HG03442 (cell line): ENCODE results near the gene DDC.
"Not testable (repeated sequence)": the region's sequence is repeated elsewhere in the genome, so short reads cannot be mapped to it uniquely, and the experiment has no call there.

ENCODE experiments used
- ATAC-seq: cut with Tn5 transposase; IDR thresholded peaks from one replicate; pipeline ENCODE4 v1.9.1; 2021; ENCODE audit warnings: mild to moderate bottlenecking, moderate library complexity; ENCODE audit not compliant: unreplicated experiment

The DDC gene

GRCh38 chr7:50590535-50590934 is 25.3 kb upstream of the DDC start:
- no peak for ATAC-seq

- no peak for ATAC-seq
Observed at GRCh38 chr7:50589364-50589763, 24.2 kb upstream of the DDC start.

- ATAC-seq = no peak
Observed at GRCh38 chr7:50588937-50589336, 23.7 kb upstream of the DDC start.

- no peak for ATAC-seq
Observed at GRCh38 chr7:50587737-50588136, 22.5 kb upstream of the DDC start.

DNA sequence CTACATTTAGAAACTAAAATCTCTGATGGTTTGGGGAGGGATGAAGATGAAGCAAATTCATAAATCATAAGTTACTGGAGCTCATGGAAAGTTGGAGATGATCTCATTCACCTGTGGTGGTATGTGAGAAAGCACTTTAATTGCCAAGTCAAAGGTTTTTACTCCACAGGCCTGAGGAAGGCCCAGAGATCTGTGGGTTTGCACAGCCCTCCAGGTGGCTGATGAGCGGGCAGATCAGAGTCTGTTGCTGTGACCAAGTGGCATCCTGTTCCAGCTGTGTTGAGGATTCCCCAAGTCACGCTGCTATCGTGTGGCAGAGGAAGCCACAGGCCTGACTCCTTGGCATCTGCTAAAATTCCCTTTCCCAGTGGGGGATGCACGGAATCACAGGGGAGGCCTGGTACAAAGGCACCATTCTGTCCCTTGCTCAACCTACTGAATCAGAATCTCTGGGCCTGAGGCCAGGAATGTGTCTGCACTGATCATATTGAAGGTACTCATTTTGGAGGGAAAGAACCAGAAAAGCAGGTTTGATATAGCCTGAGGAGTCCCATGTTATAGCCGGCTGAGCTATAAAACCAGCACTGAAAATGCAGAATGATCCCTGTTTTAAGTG is 19.7 kb upstream of the DDC start:
- ATAC-seq = no peak

DNA sequence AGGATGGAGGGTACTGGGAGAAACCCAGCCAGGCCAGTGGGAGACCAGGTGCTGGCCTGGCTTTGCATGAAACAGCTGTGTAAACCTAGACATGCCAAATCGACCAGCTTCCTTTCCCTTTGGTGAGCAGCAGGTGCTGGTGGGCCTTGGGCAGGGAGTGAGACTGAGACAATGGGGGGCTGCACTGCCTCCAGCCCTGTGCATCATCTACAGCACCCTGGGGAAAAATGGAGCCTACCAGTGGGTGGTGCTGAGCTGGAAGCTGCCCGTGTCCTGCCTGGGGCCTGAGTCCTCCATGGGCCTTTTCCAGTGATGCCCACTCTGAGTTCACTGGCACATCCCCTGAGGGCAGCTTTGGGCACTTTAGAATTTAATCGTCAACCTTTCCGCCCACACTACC is 19.2 kb upstream of the DDC start:
- no peak for ATAC-seq

DNA sequence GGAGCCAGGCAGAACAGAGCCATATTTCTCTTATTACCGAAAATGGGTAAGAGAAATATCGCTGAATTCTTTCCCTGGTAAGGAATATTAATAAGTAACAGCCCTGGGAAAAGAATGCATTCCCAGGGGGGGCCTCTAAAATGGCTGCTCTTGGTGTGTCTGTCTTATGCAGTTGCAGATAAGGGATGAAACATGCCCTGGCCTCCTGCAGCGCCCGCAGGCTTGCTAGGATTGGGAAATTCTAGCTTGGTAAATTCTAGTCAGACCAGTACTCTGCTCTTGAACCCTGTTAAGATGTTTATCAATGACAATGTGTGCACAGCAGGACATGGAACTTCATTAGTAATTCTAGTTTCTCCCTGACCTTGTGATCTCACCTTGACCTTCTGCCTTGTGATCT is 18.1 kb upstream of the DDC start:
- ATAC-seq = not testable (repeated sequence)

DNA sequence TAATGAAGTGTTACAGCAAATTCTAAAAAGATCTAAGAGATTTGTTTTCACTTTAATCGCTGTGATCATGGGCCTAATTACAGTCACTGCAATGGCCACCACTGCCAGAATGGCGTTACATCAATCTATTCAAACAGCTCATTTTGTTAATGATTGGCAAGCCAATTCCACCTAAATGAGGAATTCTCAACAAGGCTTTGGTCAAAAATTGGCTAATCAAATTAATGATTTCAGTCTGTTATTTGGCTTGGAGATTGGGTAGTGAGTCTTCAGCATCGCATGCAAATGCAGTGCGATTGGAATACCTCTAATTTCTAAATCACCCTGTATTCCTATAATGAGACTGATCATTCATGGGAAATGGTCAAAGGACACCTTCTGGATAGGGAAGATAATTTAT is 17.1 kb upstream of the DDC start:
- not testable (repeated sequence) for ATAC-seq

GRCh38 chr7:50580666-50581065 is 15.5 kb upstream of the DDC start:
- not testable (repeated sequence) for ATAC-seq

- ATAC-seq = no peak
Observed at GRCh38 chr7:50580057-50580456, 14.9 kb upstream of the DDC start.

DNA sequence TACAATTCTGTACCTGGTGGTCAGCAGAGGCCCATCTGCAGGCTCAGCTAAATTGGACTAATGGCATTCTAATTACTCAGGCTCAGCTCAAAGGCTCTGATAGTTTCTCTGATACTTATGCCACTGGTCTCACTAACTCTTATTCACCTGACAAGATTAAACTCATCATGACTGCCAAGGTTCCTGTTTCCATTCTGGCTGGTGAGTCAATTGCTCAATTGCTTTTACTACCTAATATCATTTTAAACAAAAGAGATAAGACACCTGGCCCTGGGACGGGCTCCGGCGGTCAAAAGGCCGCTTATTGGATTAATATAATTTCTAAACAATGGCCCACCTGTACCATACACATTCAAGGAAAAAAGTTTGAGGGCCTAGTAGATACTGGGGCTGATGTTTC is 12.9 kb upstream of the DDC start:
- ATAC-seq = not testable (repeated sequence)

GRCh38 chr7:50577569-50577968 is 12.4 kb upstream of the DDC start:
- no peak for ATAC-seq

GRCh38 chr7:50576388-50576787 is 11.2 kb upstream of the DDC start:
- not testable (repeated sequence) for ATAC-seq

GRCh38 chr7:50567715-50568261 is 2.6 kb upstream of the DDC start:
- no peak for ATAC-seq

DNA sequence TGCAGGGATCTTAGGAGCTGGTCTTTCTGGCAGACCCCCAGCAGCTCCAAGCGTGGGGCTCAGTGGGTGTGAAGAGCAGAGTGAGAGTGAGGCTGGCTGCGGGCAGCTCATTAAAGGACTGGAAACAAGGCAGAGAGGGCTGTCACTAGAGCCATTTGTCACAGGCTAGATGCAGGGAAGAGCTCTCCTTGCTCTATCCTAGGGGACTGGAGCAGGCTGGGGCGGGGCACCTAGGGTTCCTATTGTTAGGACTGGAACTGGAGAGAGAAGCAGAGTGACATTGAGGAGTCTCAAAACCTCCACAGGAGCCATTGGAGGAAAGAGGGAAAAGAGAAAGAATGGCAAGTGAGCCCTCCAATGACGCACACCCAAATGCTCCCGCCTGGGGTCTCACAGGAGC is 772 bp upstream of the DDC start:
- ATAC-seq = no peak

DNA sequence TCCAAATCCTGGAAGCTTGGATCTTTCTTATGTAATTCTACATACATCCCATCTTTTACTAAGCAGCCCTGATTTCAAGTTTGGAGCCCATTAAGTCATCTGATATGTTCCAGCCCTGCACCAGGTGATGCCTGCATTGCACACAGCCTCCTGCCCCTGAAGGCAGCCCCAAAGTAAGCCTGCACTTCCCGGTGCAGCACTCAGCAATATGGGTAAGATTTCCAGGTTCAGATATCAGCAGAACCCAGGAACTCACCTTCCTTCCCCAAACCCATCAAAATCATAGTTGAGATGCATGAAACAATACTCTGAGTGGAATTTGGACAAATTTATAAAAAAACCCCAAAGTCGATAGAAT is 333 bp upstream of the DDC start:
- no peak for ATAC-seq

DNA sequence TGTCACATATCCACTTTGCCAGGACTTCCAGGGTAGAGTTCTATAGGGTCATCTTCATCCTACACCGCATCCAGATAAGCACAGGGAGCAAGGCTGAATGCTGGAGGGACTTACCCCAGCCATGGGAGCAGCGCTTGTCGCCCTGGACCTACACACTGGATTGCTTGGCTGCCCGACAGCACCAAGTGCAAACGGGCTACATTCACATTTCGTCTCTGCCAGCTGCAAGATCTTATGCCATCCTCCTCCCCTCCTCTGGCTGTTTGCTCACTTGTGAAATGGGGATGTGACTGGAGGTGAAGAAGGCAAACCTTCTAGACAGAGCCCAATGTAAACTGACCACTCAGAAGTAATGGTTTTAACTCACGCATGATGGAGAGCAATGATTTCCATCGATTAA is 1.0 kb downstream of the DDC start:
- no peak for ATAC-seq

GRCh38 chr7:50562136-50562535 is 3.1 kb downstream of the DDC start:
- ATAC-seq = no peak

GRCh38 chr7:50560865-50561351 is 4.3 kb downstream of the DDC start:
- ATAC-seq = no peak

- no peak for ATAC-seq
Observed at GRCh38 chr7:50559881-50560280, 5.3 kb downstream of the DDC start.

GRCh38 chr7:50558294-50559053 is 6.7 kb downstream of the DDC start:
- ATAC-seq = no peak

DNA sequence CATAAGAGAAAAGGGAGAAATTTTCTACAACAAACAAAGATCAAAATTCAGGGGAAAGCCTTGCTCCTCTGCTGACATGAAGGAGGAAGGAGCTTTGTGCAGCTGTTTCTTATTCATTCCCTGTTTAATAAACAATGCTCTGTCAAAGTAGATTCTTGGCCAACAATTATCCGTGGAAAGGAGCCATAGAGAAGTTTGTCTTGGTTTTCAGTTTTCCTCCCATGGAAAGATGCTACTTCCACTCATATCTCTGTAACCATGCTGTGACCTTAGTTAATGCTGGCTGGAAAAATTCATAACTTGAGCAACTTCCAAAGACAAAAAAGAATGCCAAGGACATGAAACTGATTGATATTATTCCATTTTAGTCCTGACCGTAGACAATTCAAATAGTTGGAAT is 8.1 kb downstream of the DDC start:
- no peak for ATAC-seq
